ENCODE measurements around the gene SYCE3. TPM values are rescaled to one million over a fixed set of nuclear protein-coding genes. Genes with fewer than 3 reads are reported as not detected.

SYCE3 gene
- total RNA-seq, 1 experiment from 2014 or later = 1.3 TPM

- BruUV-seq (replicated peaks) = no TSS peak
- Histone ChIP-seq H3K27me3 (ENCODE audit: low read length) (no peaks in the 10 kb centered on the region), H3K36me3 (ENCODE audit: low read depth, low read length) (no peaks in the 10 kb centered on the region), H3K27ac (ENCODE audit: low read length) (no peak overlapping the region), H3K4me3 (ENCODE audit: low read length) (no peak overlapping the region), H4K20me1 (ENCODE audit: low read length) (no peaks in the 10 kb centered on the region), H3K4me1 (ENCODE audit: insufficient read depth, low read length) (peaks cover 7% of the 10 kb centered on the region), H3K79me2 (ENCODE audit: low read length) (no peaks in the 10 kb centered on the region), H3K4me2 (ENCODE audit: low read length) (no peak overlapping the region), H2AFZ (ENCODE audit: low read length) (no peak overlapping the region), H3K9ac (ENCODE audit: low read length) (no peak overlapping the region), H3K9me3 (ENCODE audit: low read length) (no peaks in the 10 kb centered on the region), H3K9me2 (replicated peaks; ENCODE audit: low read length) (no peaks in the 10 kb centered on the region), H3F3A (ENCODE audit: low read length, unreplicated experiment) (no peaks in the 10 kb centered on the region)
- ChIA-PET POLR2A (ENCODE audit: unreplicated experiment) (no interaction called here), CTCF (no interaction called here)
- TF ChIP-seq, protein P1, sequence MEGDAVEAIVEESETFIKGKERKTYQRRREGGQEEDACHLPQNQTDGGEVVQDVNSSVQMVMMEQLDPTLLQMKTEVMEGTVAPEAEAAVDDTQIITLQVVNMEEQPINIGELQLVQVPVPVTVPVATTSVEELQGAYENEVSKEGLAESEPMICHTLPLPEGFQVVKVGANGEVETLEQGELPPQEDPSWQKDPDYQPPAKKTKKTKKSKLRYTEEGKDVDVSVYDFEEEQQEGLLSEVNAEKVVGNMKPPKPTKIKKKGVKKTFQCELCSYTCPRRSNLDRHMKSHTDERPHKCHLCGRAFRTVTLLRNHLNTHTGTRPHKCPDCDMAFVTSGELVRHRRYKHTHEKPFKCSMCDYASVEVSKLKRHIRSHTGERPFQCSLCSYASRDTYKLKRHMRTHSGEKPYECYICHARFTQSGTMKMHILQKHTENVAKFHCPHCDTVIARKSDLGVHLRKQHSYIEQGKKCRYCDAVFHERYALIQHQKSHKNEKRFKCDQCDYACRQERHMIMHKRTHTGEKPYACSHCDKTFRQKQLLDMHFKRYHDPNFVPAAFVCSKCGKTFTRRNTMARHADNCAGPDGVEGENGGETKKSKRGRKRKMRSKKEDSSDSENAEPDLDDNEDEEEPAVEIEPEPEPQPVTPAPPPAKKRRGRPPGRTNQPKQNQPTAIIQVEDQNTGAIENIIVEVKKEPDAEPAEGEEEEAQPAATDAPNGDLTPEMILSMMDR (conservative IDR thresholded peaks at IDR 0.05; ENCODE audit: low read depth, low read length) = no peak
- TF ChIP-seq EZH2phosphoT487 (IDR thresholded peaks at IDR 0.05; ENCODE audit: borderline replicate concordance, low read length) (no peak), EZH2 (IDR thresholded peaks at IDR 0.05; ENCODE audit: low read length, unreplicated experiment) (no peak)
- DNase-seq = no peak
- ATAC-seq = no peak
- intact Hi-C loops (cut with micrococcal nuclease) = loop anchor here (5.0 kb wide), 1 partner anchor 34 kb away; the partner anchor contains the start of gene SCO2
Measured at GRCh38 chr22:50561401-50562358, 1.0 kb downstream of the SYCE3 start.

DNA sequence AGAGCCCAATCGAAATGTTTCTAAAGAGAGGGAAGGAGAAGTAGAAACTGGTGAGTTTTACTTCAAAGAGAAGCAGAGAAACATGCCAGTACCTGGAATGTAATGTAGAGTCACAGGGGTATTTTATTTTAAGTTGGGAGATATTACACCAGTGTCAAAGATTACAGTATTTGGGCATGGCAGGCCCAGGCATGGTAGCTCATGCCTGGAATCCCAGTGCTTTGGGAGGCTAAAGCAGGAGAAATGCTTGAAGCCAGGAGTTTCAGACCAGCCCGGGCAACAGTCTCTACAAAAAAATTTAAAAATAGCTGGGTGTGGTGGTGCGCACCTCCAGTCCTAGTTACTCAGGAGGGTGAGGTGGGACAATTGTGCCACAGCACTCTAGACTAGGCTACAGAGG is 2.7 kb downstream of the SYCE3 start:
- Histone ChIP-seq H3K4me1 (ENCODE audit: insufficient read depth, low read length) (peaks cover 7% of the 10 kb centered on the region), H3K27me3 (ENCODE audit: low read length) (no peaks in the 10 kb centered on the region), H3K9me3 (ENCODE audit: low read length) (no peaks in the 10 kb centered on the region), H3K36me3 (ENCODE audit: low read depth, low read length) (no peaks in the 10 kb centered on the region), H4K20me1 (ENCODE audit: low read length) (no peaks in the 10 kb centered on the region), H3K9ac (ENCODE audit: low read length) (no peak overlapping the region), H3K9me2 (replicated peaks; ENCODE audit: low read length) (no peaks in the 10 kb centered on the region), H3K79me2 (ENCODE audit: low read length) (no peaks in the 10 kb centered on the region), H3F3A (ENCODE audit: low read length, unreplicated experiment) (no peaks in the 10 kb centered on the region), H3K4me3 (ENCODE audit: low read length) (no peak overlapping the region), H2AFZ (ENCODE audit: low read length) (no peak overlapping the region), H3K27ac (ENCODE audit: low read length) (no peak overlapping the region), H3K4me2 (ENCODE audit: low read length) (no peak overlapping the region)
- ChIA-PET POLR2A (ENCODE audit: unreplicated experiment) (no interaction called here), CTCF (no interaction called here)
- TF ChIP-seq, protein P1 (conservative IDR thresholded peaks at IDR 0.05; ENCODE audit: low read depth, low read length) = no peak
- TF ChIP-seq EZH2phosphoT487 (IDR thresholded peaks at IDR 0.05; ENCODE audit: borderline replicate concordance, low read length) (no peak), EZH2 (IDR thresholded peaks at IDR 0.05; ENCODE audit: low read length, unreplicated experiment) (no peak)
- no peak for DNase-seq
- no peak for ATAC-seq
- no TSS peak for BruUV-seq (replicated peaks)
- intact Hi-C loops (cut with micrococcal nuclease) = loop anchor here (5.0 kb wide), 1 partner anchor 33 kb away; the partner anchor contains the start of gene SCO2

- TF ChIP-seq EZH2 (IDR thresholded peaks at IDR 0.05; ENCODE audit: low read length, unreplicated experiment) = no peak
- TF ChIP-seq EZH2phosphoT487 (IDR thresholded peaks at IDR 0.05; ENCODE audit: borderline replicate concordance, low read length) = no peak
- TF ChIP-seq, protein P1 (conservative IDR thresholded peaks at IDR 0.05; ENCODE audit: low read depth, low read length) = no peak
- Histone ChIP-seq H3K9ac (ENCODE audit: low read length) (no peak overlapping the region), H3K9me2 (replicated peaks; ENCODE audit: low read length) (no peaks in the 10 kb centered on the region), H3K4me1 (ENCODE audit: insufficient read depth, low read length) (no peaks in the 10 kb centered on the region), H3K79me2 (ENCODE audit: low read length) (no peaks in the 10 kb centered on the region), H3K4me2 (ENCODE audit: low read length) (no peak overlapping the region), H3K36me3 (ENCODE audit: low read depth, low read length) (no peaks in the 10 kb centered on the region), H2AFZ (ENCODE audit: low read length) (no peak overlapping the region), H3K4me3 (ENCODE audit: low read length) (no peak overlapping the region), H3K9me3 (ENCODE audit: low read length) (no peaks in the 10 kb centered on the region), H3F3A (ENCODE audit: low read length, unreplicated experiment) (no peaks in the 10 kb centered on the region), H3K27me3 (ENCODE audit: low read length) (no peaks in the 10 kb centered on the region), H3K27ac (ENCODE audit: low read length) (no peak overlapping the region), H4K20me1 (ENCODE audit: low read length) (no peaks in the 10 kb centered on the region)
- POLR2A ChIA-PET (ENCODE audit: unreplicated experiment) = no interaction called here
- DNase-seq (no peak), ATAC-seq (no peak)
- BruUV-seq (replicated peaks) = no TSS peak
- CTCF ChIA-PET = no interaction called here
- intact Hi-C loops (cut with micrococcal nuclease) = no loop called here
Measured at GRCh38 chr22:50556703-50557102, 6.0 kb downstream of the SYCE3 start.
